ENCODE data around the gene SYT13. TPM values are rescaled to one million over a fixed set of nuclear protein-coding genes. Genes with fewer than 3 reads are reported as not detected.

SYT13 gene
- total and polyA plus RNA-seq, 10 of the 15 experiments (the other 5 are each of a cell fraction or from before 2014, with no cell fraction given) = not detected

GRCh38 chr11:45215098-45215865 lies 70.9 kb downstream of the SYT13 start:
- Histone ChIP-seq H3K4me2 (ENCODE audit: control insufficient read depth, insufficient read depth) (no peak overlapping the region), H4K20me1 (ENCODE audit: control insufficient read depth, insufficient read depth) (no peaks in the 10 kb centered on the region), H3K36me3 (ENCODE audit: control insufficient read depth in 2 of 2, insufficient read depth in 2 of 2, low read length in 1 of 2) (no peaks in the 10 kb centered on the region), H3K27me3 (replicated peaks in 1 of 2; ENCODE audit: control insufficient read depth in 2 of 2, insufficient read depth in 2 of 2, low read length in 1 of 2) (no peaks in the 10 kb centered on the region), H3K4me3 (no peak overlapping the region), H3K9ac (ENCODE audit: control insufficient read depth, insufficient read depth, low read length) (no peak overlapping the region), H3K4me1 (ENCODE audit: control insufficient read depth, insufficient read depth, low read length) (peaks cover 4% of the 10 kb centered on the region), H3K9me3 (replicated peaks; ENCODE audit: control insufficient read depth, insufficient read depth, low read length) (no peaks in the 10 kb centered on the region), H3K79me2 (ENCODE audit: control insufficient read depth, insufficient read depth, low read length) (no peaks in the 10 kb centered on the region), H2AFZ (ENCODE audit: control insufficient read depth, low read depth, low read length) (no peak overlapping the region; the same call in 1 of the 2 replicates), H3K27ac (ENCODE audit: control insufficient read depth, insufficient read depth) (no peak overlapping the region)
- no peak for DNase-seq (ENCODE audit: low read depth, low spot score)
- ChIA-PET RAD21 (ENCODE audit: unreplicated experiment) (no interaction called here), CTCF (no interaction called here), SMC1A (ENCODE audit: uncharacterized antibody, unreplicated experiment) (no interaction called here), POLR2A (no interaction called here)
- intact Hi-C loops (cut with micrococcal nuclease; ENCODE audit: unreplicated experiment) = no loop called here
- no peak for TF ChIP-seq KLF5 (IDR thresholded peaks at IDR 0.05; ENCODE audit: partially characterized antibody)
- TF ChIP-seq SPI1 (IDR thresholded peaks at IDR 0.05; ENCODE audit: borderline replicate concordance, insufficient read depth, low read depth, low read length) = peak; percentile 41; the same call in 1 of the 2 replicates
- FAIRE-seq = no peak
- peak; percentile 53; the same call in 2 of the 3 replicates for ATAC-seq
- no TSS peak for BruUV-seq (replicated peaks)
- WGBS (ENCODE audit: insufficient coverage, insufficient replicate concordance, low lambda C conversion rate, missing lambda C conversion rate) = 62% methylated on average over 4 of the region's 4 CpGs
- in situ Hi-C loops (cut with MboI) = no loop called here

DNA sequence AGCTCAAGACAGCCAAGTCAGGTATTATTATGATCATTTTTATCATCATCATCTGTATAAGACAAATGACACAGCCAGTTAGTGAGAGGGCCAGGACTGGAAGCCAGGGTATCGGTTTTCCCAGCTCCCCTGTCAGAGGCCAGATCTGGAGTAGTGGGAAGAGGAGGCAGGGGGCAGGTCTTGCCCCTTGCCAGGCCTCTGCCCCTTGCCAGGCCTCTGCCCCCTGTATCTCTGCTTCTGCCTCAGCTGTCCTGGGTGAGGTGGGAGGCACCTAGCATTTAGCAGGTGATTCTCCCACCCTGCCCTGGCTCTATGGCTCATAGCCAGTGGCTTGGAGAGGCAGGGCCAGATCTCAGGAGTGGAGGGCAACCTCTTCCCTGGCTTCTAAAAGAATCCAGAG lies 72.4 kb downstream of the SYT13 start:
- no peak overlapping the region for H3K4me3 ChIP-seq
- SMC1A ChIA-PET (ENCODE audit: uncharacterized antibody, unreplicated experiment) = no interaction called here
- POLR2A ChIA-PET = no interaction called here
- no peak overlapping the region for H3K4me2 ChIP-seq (ENCODE audit: control insufficient read depth, insufficient read depth)
- intact Hi-C loops (cut with micrococcal nuclease; ENCODE audit: unreplicated experiment) = no loop called here
- no peaks in the 10 kb centered on the region for H3K27me3 ChIP-seq (replicated peaks in 1 of 2; ENCODE audit: control insufficient read depth in 2 of 2, insufficient read depth in 2 of 2, low read length in 1 of 2)
- in situ Hi-C loops (cut with MboI) = no loop called here
- no peaks in the 10 kb centered on the region for H3K79me2 ChIP-seq (ENCODE audit: control insufficient read depth, insufficient read depth, low read length)
- H2AFZ ChIP-seq (ENCODE audit: control insufficient read depth, low read depth, low read length) = no peak overlapping the region
- CTCF ChIA-PET = no interaction called here
- no peaks in the 10 kb centered on the region; a peak in 1 of 4 replicates for H3K36me3 ChIP-seq (ENCODE audit: control insufficient read depth in 2 of 2, insufficient read depth in 2 of 2, low read length in 1 of 2)
- DNase-seq (ENCODE audit: low read depth, low spot score) (no peak), ATAC-seq (no peak), FAIRE-seq (no peak)
- peaks cover 4% of the 10 kb centered on the region for H3K4me1 ChIP-seq (ENCODE audit: control insufficient read depth, insufficient read depth, low read length)
- no peaks in the 10 kb centered on the region for H4K20me1 ChIP-seq (ENCODE audit: control insufficient read depth, insufficient read depth)
- RAD21 ChIA-PET (ENCODE audit: unreplicated experiment) = no interaction called here
- H3K9me3 ChIP-seq (replicated peaks; ENCODE audit: control insufficient read depth, insufficient read depth, low read length) = no peaks in the 10 kb centered on the region
- no peak overlapping the region for H3K9ac ChIP-seq (ENCODE audit: control insufficient read depth, insufficient read depth, low read length)
- H3K27ac ChIP-seq (ENCODE audit: control insufficient read depth, insufficient read depth) = no peak overlapping the region
- no TSS peak for BruUV-seq (replicated peaks)
- whole genome bisulfite sequencing (ENCODE audit: insufficient coverage, insufficient replicate concordance, low lambda C conversion rate, missing lambda C conversion rate) = 42% methylated on average over 1 of the region's 1 CpG
- TF ChIP-seq ZSCAN29 (IDR thresholded peaks at IDR 0.05) (no peak), SP1 (IDR thresholded peaks at IDR 0.05; ENCODE audit: low read depth, low read length) (no peak), CEBPB (IDR thresholded peaks at IDR 0.05; ENCODE audit: borderline replicate concordance in 1 of 2, low read depth in 2 of 2, low read length in 2 of 2) (no peak), SIN3A (IDR thresholded peaks at IDR 0.05; ENCODE audit: low read depth, low read length) (no peak), CBFB (IDR thresholded peaks at IDR 0.05; ENCODE audit: low read depth) (no peak), TBL1XR1 (IDR thresholded peaks at IDR 0.05; ENCODE audit: low read depth, low read length) (no peak), STAT1 (conservative IDR thresholded peaks at IDR 0.05) (no peak), ZNF622 (IDR thresholded peaks at IDR 0.05) (no peak), NFYA (IDR thresholded peaks at IDR 0.05; ENCODE audit: borderline replicate concordance, low read depth, low read length) (no peak), LARP7 (IDR thresholded peaks at IDR 0.05) (no peak)
- TF ChIP-seq, protein P1, sequence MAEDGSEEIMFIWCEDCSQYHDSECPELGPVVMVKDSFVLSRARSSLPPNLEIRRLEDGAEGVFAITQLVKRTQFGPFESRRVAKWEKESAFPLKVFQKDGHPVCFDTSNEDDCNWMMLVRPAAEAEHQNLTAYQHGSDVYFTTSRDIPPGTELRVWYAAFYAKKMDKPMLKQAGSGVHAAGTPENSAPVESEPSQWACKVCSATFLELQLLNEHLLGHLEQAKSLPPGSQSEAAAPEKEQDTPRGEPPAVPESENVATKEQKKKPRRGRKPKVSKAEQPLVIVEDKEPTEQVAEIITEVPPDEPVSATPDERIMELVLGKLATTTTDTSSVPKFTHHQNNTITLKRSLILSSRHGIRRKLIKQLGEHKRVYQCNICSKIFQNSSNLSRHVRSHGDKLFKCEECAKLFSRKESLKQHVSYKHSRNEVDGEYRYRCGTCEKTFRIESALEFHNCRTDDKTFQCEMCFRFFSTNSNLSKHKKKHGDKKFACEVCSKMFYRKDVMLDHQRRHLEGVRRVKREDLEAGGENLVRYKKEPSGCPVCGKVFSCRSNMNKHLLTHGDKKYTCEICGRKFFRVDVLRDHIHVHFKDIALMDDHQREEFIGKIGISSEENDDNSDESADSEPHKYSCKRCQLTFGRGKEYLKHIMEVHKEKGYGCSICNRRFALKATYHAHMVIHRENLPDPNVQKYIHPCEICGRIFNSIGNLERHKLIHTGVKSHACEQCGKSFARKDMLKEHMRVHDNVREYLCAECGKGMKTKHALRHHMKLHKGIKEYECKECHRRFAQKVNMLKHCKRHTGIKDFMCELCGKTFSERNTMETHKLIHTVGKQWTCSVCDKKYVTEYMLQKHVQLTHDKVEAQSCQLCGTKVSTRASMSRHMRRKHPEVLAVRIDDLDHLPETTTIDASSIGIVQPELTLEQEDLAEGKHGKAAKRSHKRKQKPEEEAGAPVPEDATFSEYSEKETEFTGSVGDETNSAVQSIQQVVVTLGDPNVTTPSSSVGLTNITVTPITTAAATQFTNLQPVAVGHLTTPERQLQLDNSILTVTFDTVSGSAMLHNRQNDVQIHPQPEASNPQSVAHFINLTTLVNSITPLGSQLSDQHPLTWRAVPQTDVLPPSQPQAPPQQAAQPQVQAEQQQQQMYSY (CRISPR knock-in tag; IDR thresholded peaks at IDR 0.05) = no peak
- TF ChIP-seq, protein P2, sequence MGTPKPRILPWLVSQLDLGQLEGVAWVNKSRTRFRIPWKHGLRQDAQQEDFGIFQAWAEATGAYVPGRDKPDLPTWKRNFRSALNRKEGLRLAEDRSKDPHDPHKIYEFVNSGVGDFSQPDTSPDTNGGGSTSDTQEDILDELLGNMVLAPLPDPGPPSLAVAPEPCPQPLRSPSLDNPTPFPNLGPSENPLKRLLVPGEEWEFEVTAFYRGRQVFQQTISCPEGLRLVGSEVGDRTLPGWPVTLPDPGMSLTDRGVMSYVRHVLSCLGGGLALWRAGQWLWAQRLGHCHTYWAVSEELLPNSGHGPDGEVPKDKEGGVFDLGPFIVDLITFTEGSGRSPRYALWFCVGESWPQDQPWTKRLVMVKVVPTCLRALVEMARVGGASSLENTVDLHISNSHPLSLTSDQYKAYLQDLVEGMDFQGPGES (IDR thresholded peaks at IDR 0.05) = no peak

All from GM12878 (cell line).